Osteoblast (primary cell): ENCODE data around the gene CCL11. TPM values are rescaled to one million over a fixed set of nuclear protein-coding genes. Genes with fewer than 3 reads are reported as not detected.

ENCODE experiments used
- DNase-seq: peaks from one replicate; pipeline ENCODE4 v3.0.0; 2011; ENCODE audit warnings: low spot score, mixed read lengths; ENCODE audit not compliant: insufficient read length; ENCODE audit errors: missing footprints
- H2AFZ ChIP-seq: 2 replicates; pipeline ENCODE4 v1.6.0; 2011; ENCODE audit warnings: mild to moderate bottlenecking, low read length
- H3K27ac ChIP-seq: 2 replicates; pipeline ENCODE4 v1.5.1; 2011; ENCODE audit warnings: mild to moderate bottlenecking, low read depth, low read length, moderate library complexity
- H3K27me3 ChIP-seq: 2 replicates; pipeline ENCODE4 v1.6.0; 2012; ENCODE audit warnings: mild to moderate bottlenecking, control low read depth, inconsistent platforms, low read length, moderate library complexity; ENCODE audit not compliant: insufficient read depth
- H3K36me3 ChIP-seq: 2 replicates; pipeline ENCODE4 v1.5.1; 2011; ENCODE audit warnings: mild to moderate bottlenecking, low read length, control low read depth, moderate library complexity; ENCODE audit not compliant: insufficient read depth
- H3K4me1 ChIP-seq: 2 replicates; pipeline ENCODE4 v1.5.1; 2011; ENCODE audit warnings: mild to moderate bottlenecking, low read length, control low read depth, moderate library complexity; ENCODE audit not compliant: insufficient read depth
- H3K4me2 ChIP-seq: 2 replicates; pipeline ENCODE4 v1.6.0; 2011; ENCODE audit warnings: mild to moderate bottlenecking, low read length; ENCODE audit not compliant: insufficient read depth
- H3K4me3 ChIP-seq: fragments of 200-600 bp; sonication (generic); 3 replicates; pipeline ENCODE4 v1.5.1; 2012; ENCODE audit warnings: mild to moderate bottlenecking, low read length, inconsistent platforms; ENCODE audit not compliant: insufficient read depth
- H3K79me2 ChIP-seq: 2 replicates; pipeline ENCODE4 v1.6.0; 2012; ENCODE audit warnings: mild to moderate bottlenecking, low read length, control low read depth, inconsistent platforms; ENCODE audit not compliant: insufficient read depth
- H3K9me3 ChIP-seq: 2 replicates; pipeline ENCODE4 v1.5.1; 2011; ENCODE audit warnings: low read depth, low read length, control low read depth
- H4K20me1 ChIP-seq: 2 replicates; pipeline ENCODE4 v1.6.0; 2012; ENCODE audit warnings: mild to moderate bottlenecking, low read length, control low read depth; ENCODE audit not compliant: insufficient read depth
- total RNA-seq: library from RNA; depleted of rRNA; stranded (reverse); fragments of >200 nt; gene quantifications from 2 replicates; pipeline ENCODE4 v1.2.3, GENCODE V29; 2012
- TF ChIP-seq, protein P1 (sequence below): IDR thresholded peaks from 2 replicates; pipeline ENCODE4 v1.5.1; 2011; ENCODE audit warnings: mild to moderate bottlenecking, low read depth, low read length, moderate library complexity; ENCODE audit errors: extremely low read depth

CCL11 gene
- total RNA-seq, 1 donor = not detected

DNA sequence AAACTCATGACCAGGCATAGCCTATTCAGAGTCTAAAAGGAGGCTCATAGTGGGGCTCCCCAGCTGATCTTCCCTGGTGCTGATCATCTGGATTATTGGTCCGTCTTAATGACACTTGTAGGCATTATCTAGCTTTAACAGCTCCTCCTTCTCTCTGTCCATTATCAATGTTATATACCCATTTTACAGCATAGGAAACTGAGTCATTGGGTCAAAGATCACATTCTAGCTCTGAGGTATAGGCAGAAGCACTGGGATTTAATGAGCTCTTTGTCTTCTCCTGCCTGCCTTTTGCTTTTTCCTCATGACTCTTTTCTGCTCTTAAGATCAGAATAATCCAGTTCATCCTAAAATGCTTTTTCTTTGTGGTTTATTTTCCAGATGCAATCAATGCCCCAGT is 29.7 kb upstream of the CCL11 start:
- Histone ChIP-seq H3K27ac (peak overlapping the region; percentile 95), H3K4me2 (peak overlapping the region; percentile 88), H3K27me3 (no peaks in the 10 kb centered on the region), H2AFZ (no peak overlapping the region), H3K9me3 (no peaks in the 10 kb centered on the region), H3K4me1 (peaks cover 58% of the 10 kb centered on the region), H3K36me3 (peaks cover 6% of the 10 kb centered on the region), H4K20me1 (no peaks in the 10 kb centered on the region), H3K79me2 (no peaks in the 10 kb centered on the region), H3K4me3 (peak overlapping the region; percentile 70)
- no peak for DNase-seq
- TF ChIP-seq, protein P1, sequence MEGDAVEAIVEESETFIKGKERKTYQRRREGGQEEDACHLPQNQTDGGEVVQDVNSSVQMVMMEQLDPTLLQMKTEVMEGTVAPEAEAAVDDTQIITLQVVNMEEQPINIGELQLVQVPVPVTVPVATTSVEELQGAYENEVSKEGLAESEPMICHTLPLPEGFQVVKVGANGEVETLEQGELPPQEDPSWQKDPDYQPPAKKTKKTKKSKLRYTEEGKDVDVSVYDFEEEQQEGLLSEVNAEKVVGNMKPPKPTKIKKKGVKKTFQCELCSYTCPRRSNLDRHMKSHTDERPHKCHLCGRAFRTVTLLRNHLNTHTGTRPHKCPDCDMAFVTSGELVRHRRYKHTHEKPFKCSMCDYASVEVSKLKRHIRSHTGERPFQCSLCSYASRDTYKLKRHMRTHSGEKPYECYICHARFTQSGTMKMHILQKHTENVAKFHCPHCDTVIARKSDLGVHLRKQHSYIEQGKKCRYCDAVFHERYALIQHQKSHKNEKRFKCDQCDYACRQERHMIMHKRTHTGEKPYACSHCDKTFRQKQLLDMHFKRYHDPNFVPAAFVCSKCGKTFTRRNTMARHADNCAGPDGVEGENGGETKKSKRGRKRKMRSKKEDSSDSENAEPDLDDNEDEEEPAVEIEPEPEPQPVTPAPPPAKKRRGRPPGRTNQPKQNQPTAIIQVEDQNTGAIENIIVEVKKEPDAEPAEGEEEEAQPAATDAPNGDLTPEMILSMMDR = no peak

DNA sequence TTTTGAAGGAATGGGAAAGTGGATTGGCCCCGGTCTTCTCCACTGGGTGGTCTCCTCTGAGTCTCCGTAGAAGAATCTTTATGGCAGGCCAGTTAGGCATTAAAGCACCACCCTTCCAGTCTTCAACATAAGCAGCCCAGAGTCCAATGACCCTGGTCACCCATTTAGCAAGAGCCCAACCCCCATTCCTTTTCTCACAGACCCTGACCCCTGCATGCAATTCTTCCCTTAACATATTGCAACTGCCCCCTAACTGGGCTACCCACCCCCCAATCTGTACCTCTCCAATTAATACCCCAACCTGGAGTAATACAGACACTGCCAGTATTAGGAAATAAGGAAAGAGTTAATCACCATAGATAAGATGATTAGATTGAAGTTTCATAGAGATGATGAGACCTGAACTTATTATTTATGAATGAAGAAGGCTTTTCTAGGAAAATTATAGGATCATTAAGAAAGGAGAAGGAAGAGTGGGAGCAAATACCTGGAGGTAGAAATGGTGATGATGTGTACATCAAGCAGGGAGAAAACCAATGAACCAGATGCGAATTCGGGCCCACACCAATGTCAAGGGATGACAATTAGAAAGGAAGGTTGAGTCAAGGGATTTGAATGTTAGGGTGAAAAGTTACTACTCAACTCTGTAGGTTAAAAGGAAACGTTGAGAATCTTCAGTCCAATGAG is 28.1 kb upstream of the CCL11 start:
- H3K79me2 ChIP-seq = no peaks in the 10 kb centered on the region

DNA sequence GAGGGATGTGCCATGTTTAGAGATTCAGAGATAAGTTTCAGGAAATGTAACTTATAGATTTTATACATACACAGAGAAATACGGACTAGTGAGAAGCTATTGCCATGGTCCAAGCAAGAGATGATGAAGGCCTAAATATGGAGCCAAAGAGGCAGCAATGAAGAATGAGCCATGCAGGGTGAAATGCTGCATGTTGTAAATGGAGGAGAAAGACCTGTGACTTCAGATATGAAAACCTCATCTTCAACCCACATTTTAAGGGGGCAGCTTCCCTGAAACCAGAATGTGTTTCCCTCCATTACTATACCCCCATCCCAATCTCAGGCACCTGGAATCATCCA is 27.6 kb upstream of the CCL11 start:
- Histone ChIP-seq H3K79me2 (no peaks in the 10 kb centered on the region), H3K27me3 (no peaks in the 10 kb centered on the region), H3K9me3 (no peaks in the 10 kb centered on the region), H3K4me1 (peaks cover 37% of the 10 kb centered on the region), H2AFZ (no peak overlapping the region), H3K4me3 (no peak overlapping the region), H3K4me2 (no peak overlapping the region), H3K27ac (no peak overlapping the region), H3K36me3 (peaks cover 6% of the 10 kb centered on the region), H4K20me1 (no peaks in the 10 kb centered on the region)
- no peak for DNase-seq
- TF ChIP-seq, protein P1 = no peak

More for the DNA sequence above, 28.1 kb upstream of the CCL11 start:
- Histone ChIP-seq H3K27ac (no peak overlapping the region), H3K36me3 (peaks cover 6% of the 10 kb centered on the region), H3K4me1 (peaks cover 42% of the 10 kb centered on the region), H3K9me3 (no peaks in the 10 kb centered on the region), H3K27me3 (no peaks in the 10 kb centered on the region), H4K20me1 (no peaks in the 10 kb centered on the region), H3K4me2 (peak overlapping the region; percentile 88), H3K4me3 (no peak overlapping the region), H2AFZ (no peak overlapping the region)
- no peak for DNase-seq
- TF ChIP-seq, protein P1 = no peak

DNA sequence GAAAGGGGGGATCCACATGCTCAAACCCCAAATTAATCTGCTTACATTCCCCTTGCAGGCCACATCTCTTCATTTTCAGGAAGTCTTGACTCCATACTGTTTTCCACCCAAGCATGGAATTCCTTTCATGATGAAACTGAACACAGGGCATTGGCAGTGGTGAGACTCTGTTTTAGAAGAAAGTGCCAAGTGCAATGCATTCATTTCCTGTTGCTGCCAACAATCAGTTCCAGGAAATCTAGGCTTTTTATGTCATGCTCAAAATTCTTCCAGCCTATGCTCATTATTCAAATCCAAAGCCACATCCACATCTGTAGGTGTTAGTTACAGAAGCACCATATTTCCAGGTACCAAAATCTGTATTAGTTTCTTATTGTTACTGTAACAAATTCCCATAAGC is 26.4 kb upstream of the CCL11 start:
- no peak overlapping the region for H3K4me3 ChIP-seq
- H2AFZ ChIP-seq = no peak overlapping the region
- H4K20me1 ChIP-seq = no peaks in the 10 kb centered on the region
- H3K79me2 ChIP-seq = no peaks in the 10 kb centered on the region
- no peak for DNase-seq
- H3K27me3 ChIP-seq = no peaks in the 10 kb centered on the region
- peaks cover 6% of the 10 kb centered on the region for H3K36me3 ChIP-seq
- peaks cover 25% of the 10 kb centered on the region for H3K4me1 ChIP-seq
- H3K9me3 ChIP-seq = no peaks in the 10 kb centered on the region
- TF ChIP-seq, protein P1 = no peak
- peak overlapping the region; percentile 26 for H3K27ac ChIP-seq
- no peak overlapping the region for H3K4me2 ChIP-seq
